ENCODE measurements around the gene ABCD2.
"Not testable (repeated sequence)": the region's sequence is repeated elsewhere in the genome, so short reads cannot be mapped to it uniquely, and the experiment has no call there.

ABCD2 gene

GRCh38 chr12:39619660-39620433 is at the start of gene ABCD2:
Gene ABCD2 (minus strand): TSS chr12:39619803. CDS start chr12:39619615, 188 bp downstream.
- peak; percentile 37 for DNase-seq (ENCODE audit: low read depth)

- no peak for DNase-seq (ENCODE audit: low read depth)
Observed at GRCh38 chr12:39660101-39660500, 40.5 kb upstream of the ABCD2 start.

GRCh38 chr12:39647383-39647782 is 27.8 kb upstream of the ABCD2 start:
- no peak for DNase-seq (ENCODE audit: low read depth)

- DNase-seq (ENCODE audit: low read depth): no peak
Observed at GRCh38 chr12:39646963-39647362, 27.4 kb upstream of the ABCD2 start.

GRCh38 chr12:39643052-39643451 is 23.4 kb upstream of the ABCD2 start:
- DNase-seq (ENCODE audit: low read depth): no peak

GRCh38 chr12:39638840-39639239 is 19.2 kb upstream of the ABCD2 start:
- no peak for DNase-seq (ENCODE audit: low read depth)

- DNase-seq (ENCODE audit: low read depth): no peak
Observed at GRCh38 chr12:39638178-39638577, 18.6 kb upstream of the ABCD2 start.

- no peak for DNase-seq (ENCODE audit: low read depth)
Observed at GRCh38 chr12:39632670-39633069, 13.1 kb upstream of the ABCD2 start.

- DNase-seq (ENCODE audit: low read depth): no peak
Observed at GRCh38 chr12:39628836-39629235, 9.2 kb upstream of the ABCD2 start.

- no peak for DNase-seq (ENCODE audit: low read depth)
Observed at GRCh38 chr12:39627914-39628313, 8.3 kb upstream of the ABCD2 start.

GRCh38 chr12:39626033-39626814 is 6.6 kb upstream of the ABCD2 start:
- DNase-seq (ENCODE audit: low read depth): no peak

GRCh38 chr12:39623919-39624318 is 4.3 kb upstream of the ABCD2 start:
- DNase-seq (ENCODE audit: low read depth): no peak

- not testable (repeated sequence) for DNase-seq (ENCODE audit: low read depth)
Observed at GRCh38 chr12:39623160-39623559, 3.6 kb upstream of the ABCD2 start.

- no peak for DNase-seq (ENCODE audit: low read depth)
Observed at GRCh38 chr12:39622306-39622705, 2.7 kb upstream of the ABCD2 start.

GRCh38 chr12:39621670-39622069 is 2.1 kb upstream of the ABCD2 start:
- DNase-seq (ENCODE audit: low read depth): no peak

- DNase-seq (ENCODE audit: low read depth): no peak
Observed at GRCh38 chr12:39620659-39621658, 1.4 kb upstream of the ABCD2 start.

GRCh38 chr12:39619316-39619659 is 315 bp downstream of the ABCD2 start:
- no peak for DNase-seq (ENCODE audit: low read depth)

- no peak for DNase-seq (ENCODE audit: low read depth)
Observed at GRCh38 chr12:39618701-39619100, 902 bp downstream of the ABCD2 start.

- no peak for DNase-seq (ENCODE audit: low read depth)
Observed at GRCh38 chr12:39617887-39618286, 1.7 kb downstream of the ABCD2 start.

GRCh38 chr12:39616666-39617065 is 2.9 kb downstream of the ABCD2 start:
- DNase-seq (ENCODE audit: low read depth): no peak

GRCh38 chr12:39616251-39616650 is 3.4 kb downstream of the ABCD2 start:
- DNase-seq (ENCODE audit: low read depth): no peak

- no peak for DNase-seq (ENCODE audit: low read depth)
Observed at GRCh38 chr12:39613525-39613924, 6.1 kb downstream of the ABCD2 start.
